ENCODE data around the gene ARL15.

GRCh38 chr5:54227759-54228158 lies 82.6 kb downstream of the ARL15 start:
- TF ChIP-seq POLR2A (IDR thresholded peaks at IDR 0.05), result no peak
- TF ChIP-seq, protein P1, sequence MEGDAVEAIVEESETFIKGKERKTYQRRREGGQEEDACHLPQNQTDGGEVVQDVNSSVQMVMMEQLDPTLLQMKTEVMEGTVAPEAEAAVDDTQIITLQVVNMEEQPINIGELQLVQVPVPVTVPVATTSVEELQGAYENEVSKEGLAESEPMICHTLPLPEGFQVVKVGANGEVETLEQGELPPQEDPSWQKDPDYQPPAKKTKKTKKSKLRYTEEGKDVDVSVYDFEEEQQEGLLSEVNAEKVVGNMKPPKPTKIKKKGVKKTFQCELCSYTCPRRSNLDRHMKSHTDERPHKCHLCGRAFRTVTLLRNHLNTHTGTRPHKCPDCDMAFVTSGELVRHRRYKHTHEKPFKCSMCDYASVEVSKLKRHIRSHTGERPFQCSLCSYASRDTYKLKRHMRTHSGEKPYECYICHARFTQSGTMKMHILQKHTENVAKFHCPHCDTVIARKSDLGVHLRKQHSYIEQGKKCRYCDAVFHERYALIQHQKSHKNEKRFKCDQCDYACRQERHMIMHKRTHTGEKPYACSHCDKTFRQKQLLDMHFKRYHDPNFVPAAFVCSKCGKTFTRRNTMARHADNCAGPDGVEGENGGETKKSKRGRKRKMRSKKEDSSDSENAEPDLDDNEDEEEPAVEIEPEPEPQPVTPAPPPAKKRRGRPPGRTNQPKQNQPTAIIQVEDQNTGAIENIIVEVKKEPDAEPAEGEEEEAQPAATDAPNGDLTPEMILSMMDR (IDR thresholded peaks at IDR 0.05), result no peak
